Loucy (cell line): ENCODE measurements around the gene CKMT2.

Experiments used
- H2AFZ ChIP-seq: fragments of 200-600 bp; sonication (generic); 2 replicates; pipeline ENCODE4 v1.6.0; 2016; ENCODE audit warnings: antibody characterized with exemption, mild to moderate bottlenecking, low read length, moderate library complexity
- H3F3A ChIP-seq: fragments of 200-600 bp; 2 replicates; pipeline ENCODE4 v1.6.0; 2016; ENCODE audit warnings: antibody characterized with exemption, low read depth, mild to moderate bottlenecking
- H3K27me3 ChIP-seq: fragments of 200-600 bp; sonication (generic); 2 replicates; pipeline ENCODE4 v1.6.1; 2014; ENCODE audit warnings: low read length, mild to moderate bottlenecking; ENCODE audit not compliant: insufficient read depth, poor library complexity, severe bottlenecking
- H3K36me3 ChIP-seq: fragments of 200-600 bp; sonication (generic); 2 replicates; pipeline ENCODE4 v1.6.1; 2016; ENCODE audit warnings: low read length; ENCODE audit not compliant: insufficient read depth
- H3K4me1 ChIP-seq: fragments of 200-600 bp; sonication (generic); 2 replicates; pipeline ENCODE4 v1.5.1; 2014; ENCODE audit warnings: low read length, mild to moderate bottlenecking; ENCODE audit not compliant: insufficient read depth, poor library complexity, severe bottlenecking
- H3K4me2 ChIP-seq: fragments of 200-600 bp; sonication (generic); 2 replicates; pipeline ENCODE4 v1.6.0; 2014; ENCODE audit warnings: antibody characterized with exemption, low read length, low read depth, mild to moderate bottlenecking; ENCODE audit not compliant: poor library complexity, severe bottlenecking
- H3K4me3 ChIP-seq: fragments of 200-600 bp; sonication (generic); 2 replicates; pipeline ENCODE4 v1.5.1; 2014; ENCODE audit warnings: low read length, mild to moderate bottlenecking, mixed read lengths; ENCODE audit not compliant: poor library complexity, severe bottlenecking
- H3K79me2 ChIP-seq: fragments of 200-600 bp; sonication (generic); 2 replicates; pipeline ENCODE4 v1.6.1; 2014; ENCODE audit warnings: low read length; ENCODE audit not compliant: insufficient read depth
- H3K9ac ChIP-seq: fragments of 200-600 bp; sonication (generic); 2 replicates; pipeline ENCODE4 v1.6.0; 2014; ENCODE audit warnings: mild to moderate bottlenecking, low read depth, low read length, moderate library complexity; ENCODE audit not compliant: poor library complexity, severe bottlenecking
- H3K9me2 ChIP-seq: fragments of 200-600 bp; sonication (generic); replicated peaks from 2 replicates; pipeline ENCODE4 v1.6.1; 2016; ENCODE audit warnings: low read depth, low read length, mixed read lengths
- H3K9me3 ChIP-seq: fragments of 200-600 bp; sonication (generic); 2 replicates; pipeline ENCODE4 v1.6.1; 2014; ENCODE audit warnings: mild to moderate bottlenecking, antibody characterized with exemption, low read length, low read depth; ENCODE audit not compliant: insufficient read depth
- H4K20me1 ChIP-seq: fragments of 200-600 bp; sonication (generic); 2 replicates; pipeline ENCODE4 v1.6.0; 2014; ENCODE audit warnings: antibody characterized with exemption, low read length, mild to moderate bottlenecking; ENCODE audit not compliant: insufficient read depth, poor library complexity, severe bottlenecking
- CTCF ChIP-seq: fragments of 200-600 bp; sonication (generic); conservative IDR thresholded peaks from 2 replicates; pipeline ENCODE4 v1.5.1; 2014; ENCODE audit warnings: mild to moderate bottlenecking, antibody characterized with exemption, low read length
- EZH2phosphoT487 ChIP-seq: fragments of 200-600 bp; IDR thresholded peaks from 2 replicates; pipeline ENCODE4 v1.6.1; 2018; ENCODE audit warnings: antibody characterized with exemption, mild to moderate bottlenecking, moderate library complexity, borderline replicate concordance

Gene CKMT2

GRCh38 chr5:81283976-81284375, 50.9 kb downstream of the CKMT2 start:
- Histone ChIP-seq H3K9me3 (no peaks in the 10 kb centered on the region), H3K4me3 (no peak overlapping the region), H3K27me3 (no peaks in the 10 kb centered on the region), H4K20me1 (no peaks in the 10 kb centered on the region), H3K36me3 (no peaks in the 10 kb centered on the region), H3K9me2 (no peaks in the 10 kb centered on the region), H3K79me2 (no peaks in the 10 kb centered on the region), H3F3A (no peaks in the 10 kb centered on the region), H3K9ac (no peak overlapping the region), H3K4me2 (no peak overlapping the region), H3K4me1 (no peaks in the 10 kb centered on the region), H2AFZ (no peak overlapping the region)
- TF ChIP-seq CTCF, result no peak
- TF ChIP-seq EZH2phosphoT487, result no peak

- TF ChIP-seq EZH2phosphoT487, result no peak
- TF ChIP-seq CTCF, result no peak
- Histone ChIP-seq H4K20me1 (no peaks in the 10 kb centered on the region), H3K4me3 (no peak overlapping the region), H3K4me2 (no peak overlapping the region), H3K27me3 (no peaks in the 10 kb centered on the region), H3K9ac (no peak overlapping the region), H3K4me1 (peaks cover 5% of the 10 kb centered on the region), H2AFZ (no peak overlapping the region), H3K79me2 (no peaks in the 10 kb centered on the region), H3K36me3 (no peaks in the 10 kb centered on the region), H3K9me2 (no peaks in the 10 kb centered on the region), H3F3A (no peaks in the 10 kb centered on the region), H3K9me3 (no peaks in the 10 kb centered on the region)
Observed at GRCh38 chr5:81286059-81286617, 53.0 kb downstream of the CKMT2 start.

- Histone ChIP-seq H3K4me2 (no peak overlapping the region), H3K27me3 (no peaks in the 10 kb centered on the region), H3K9me2 (no peaks in the 10 kb centered on the region), H2AFZ (no peak overlapping the region), H3K36me3 (no peaks in the 10 kb centered on the region), H3F3A (no peaks in the 10 kb centered on the region), H3K79me2 (no peaks in the 10 kb centered on the region), H4K20me1 (no peaks in the 10 kb centered on the region), H3K4me3 (no peak overlapping the region), H3K4me1 (peaks cover 5% of the 10 kb centered on the region), H3K9ac (no peak overlapping the region), H3K9me3 (peaks cover 8% of the 10 kb centered on the region)
- TF ChIP-seq CTCF, result no peak
- no peak for TF ChIP-seq EZH2phosphoT487
Observed at GRCh38 chr5:81288021-81288433, 54.9 kb downstream of the CKMT2 start.
